Fibroblast of skin of back (primary cell): ENCODE data around the gene FBXO11. TPM values are rescaled to one million over a fixed set of nuclear protein-coding genes. Genes with fewer than 3 reads are reported as not detected.
"Not testable (repeated sequence)": the region's sequence is repeated elsewhere in the genome, so short reads cannot be mapped to it uniquely, and the experiment has no call there.

Experiments used
- DNase-seq: peaks from one replicate; pipeline ENCODE4 v3.0.0-alpha.2; 2013
- polyA plus RNA-seq, 2 experiments: library from polyadenylated mRNA; unstranded; fragments of 120-200 nt; gene quantifications; one replicate each; pipeline ENCODE4 v1.2.1, GENCODE V29; 2013; ENCODE audit not compliant: insufficient read length in 2 of 2

The FBXO11 gene
- polyA plus RNA-seq (2013, experiment 1 of 2; ENCODE audit: insufficient read length) = 38.0 TPM
- polyA plus RNA-seq (2013, experiment 2 of 2; ENCODE audit: insufficient read length) = 36.3 TPM

GRCh38 chr2:47906157-47907038 is at the start of gene FBXO11:
Gene FBXO11 (minus strand): TSS chr2:47906498. CDS start chr2:47905720, 778 bp downstream.
- DNase-seq = peak; percentile 100

- no peak for DNase-seq
These were observed 44.3 kb upstream of the FBXO11 start for GRCh38 chr2:47950340-47951301.

GRCh38 chr2:47946593-47946992 is 40.3 kb upstream of the FBXO11 start:
- DNase-seq = no peak

- DNase-seq = no peak
These were observed 38.9 kb upstream of the FBXO11 start for GRCh38 chr2:47945046-47945781.

GRCh38 chr2:47941936-47942335 is 35.6 kb upstream of the FBXO11 start:
- DNase-seq = no peak

- no peak for DNase-seq
These were observed 31.4 kb upstream of the FBXO11 start for GRCh38 chr2:47937677-47938076.

- DNase-seq = no peak
These were observed 28.8 kb upstream of the FBXO11 start for GRCh38 chr2:47935071-47935470.

- no peak for DNase-seq
These were observed 11.7 kb upstream of the FBXO11 start for GRCh38 chr2:47918043-47918442.

GRCh38 chr2:47917276-47917961 is 11.1 kb upstream of the FBXO11 start:
- no peak for DNase-seq

- DNase-seq = no peak
These were observed 10.1 kb upstream of the FBXO11 start for GRCh38 chr2:47916412-47916811.

- DNase-seq = not testable (repeated sequence)
These were observed 4.4 kb upstream of the FBXO11 start for GRCh38 chr2:47910662-47911061.

GRCh38 chr2:47908682-47909081 is 2.4 kb upstream of the FBXO11 start:
- no peak for DNase-seq

GRCh38 chr2:47907039-47907781 is 912 bp upstream of the FBXO11 start:
- no peak for DNase-seq

GRCh38 chr2:47905386-47906156 is 727 bp downstream of the FBXO11 start:
- DNase-seq = peak; percentile 53

- DNase-seq = no peak
These were observed 2.4 kb downstream of the FBXO11 start for GRCh38 chr2:47903781-47904490.

- DNase-seq = not testable (repeated sequence)
These were observed 4.4 kb downstream of the FBXO11 start for GRCh38 chr2:47901892-47902291.

GRCh38 chr2:47900857-47901256 is 5.4 kb downstream of the FBXO11 start:
- no peak for DNase-seq

- no peak for DNase-seq
These were observed 6.1 kb downstream of the FBXO11 start for GRCh38 chr2:47899915-47900816.
